Esophagus squamous epithelium (tissue), 5 donors: ENCODE measurements around the gene XRCC6. TPM values are rescaled to one million over a fixed set of nuclear protein-coding genes. Genes with fewer than 3 reads are reported as not detected.

Source experiments
- DNase-seq: peaks from one replicate; lab custom pipeline; 2025; lab: John Stamatoyannopoulos, UW
- H3K27ac ChIP-seq, 4 donors: fragments of 200-600 bp; sonication (generic); one replicate each; pipeline ENCODE4 v1.5.1; 2016 to 2019; ENCODE audit warnings: mild to moderate bottlenecking in 1 of 4
- H3K27me3 ChIP-seq, 4 donors: fragments of 200-600 bp; sonication (generic); 1 replicate in 3 of 4; 2 replicates in 1 of 4; pipeline versions ENCODE4 v1.5.1 to v1.6.0; 2017 to 2021; ENCODE audit warnings: antibody characterized with exemption in 1 of 4
- H3K36me3 ChIP-seq, 3 donors: fragments of 200-600 bp; sonication (generic); one replicate each; pipeline ENCODE4 v1.5.1; 2016 to 2019
- H3K4me1 ChIP-seq, 3 donors: fragments of 200-600 bp; sonication (generic); one replicate each; pipeline ENCODE4 v1.5.1; 2017 to 2019
- H3K4me3 ChIP-seq, 4 donors: fragments of 200-600 bp; sonication (generic); 1 replicate in 3 of 4; 2 replicates in 1 of 4; pipeline ENCODE4 v1.5.1; 2016 to 2019; ENCODE audit warnings: mild to moderate bottlenecking in 2 of 4, moderate library complexity in 1 of 4
- H3K9me3 ChIP-seq, 3 donors: fragments of 200-600 bp; sonication (generic); one replicate each; pipeline ENCODE4 v1.5.1; 2016 to 2019
- POLR2A ChIP-seq, 4 donors: fragments of 450-650 bp; IDR thresholded peaks; one replicate each; pipeline ENCODE4 v1.6.1; 2017; ENCODE audit warnings: antibody characterized with exemption in 4 of 4, mild to moderate bottlenecking in 4 of 4, moderate library complexity in 3 of 4
- WGBS, 2 donors: methylation state at CpG; one replicate each; pipeline ENCODE4 v1.1.5; 2018; 5-methylcytosine and 5-hydroxymethylcytosine counted together
- intact Hi-C: fragments of 100-400 bp; cut with DNase I; formaldehyde crosslinking; loops from one replicate; pipeline ENCODE4 v1.15.0; 2022
- total RNA-seq, 4 donors: library from RNA; depleted of rRNA; stranded (reverse); fragments of >200 nt; gene quantifications; one replicate each; pipeline ENCODE4 v1.1.0, GENCODE V29; 2016
- TF ChIP-seq, protein P1 (sequence below), 6 experiments: fragments of 450-650 bp in 4 of 6; fragments of 200-600 bp in 2 of 6; sonication (generic) in 2 of 6; IDR thresholded peaks; one replicate each; pipeline ENCODE4 v1.5.1; 2016 to 2019; ENCODE audit warnings: antibody characterized with exemption in 6 of 6, mild to moderate bottlenecking in 4 of 6, moderate library complexity in 4 of 6
- donor health status: DM: yes; HTN: yes; CAD: no.

Gene XRCC6
- total RNA-seq, 4 donors from 2014 or later = 161 to 295 (median 222) TPM

DNA sequence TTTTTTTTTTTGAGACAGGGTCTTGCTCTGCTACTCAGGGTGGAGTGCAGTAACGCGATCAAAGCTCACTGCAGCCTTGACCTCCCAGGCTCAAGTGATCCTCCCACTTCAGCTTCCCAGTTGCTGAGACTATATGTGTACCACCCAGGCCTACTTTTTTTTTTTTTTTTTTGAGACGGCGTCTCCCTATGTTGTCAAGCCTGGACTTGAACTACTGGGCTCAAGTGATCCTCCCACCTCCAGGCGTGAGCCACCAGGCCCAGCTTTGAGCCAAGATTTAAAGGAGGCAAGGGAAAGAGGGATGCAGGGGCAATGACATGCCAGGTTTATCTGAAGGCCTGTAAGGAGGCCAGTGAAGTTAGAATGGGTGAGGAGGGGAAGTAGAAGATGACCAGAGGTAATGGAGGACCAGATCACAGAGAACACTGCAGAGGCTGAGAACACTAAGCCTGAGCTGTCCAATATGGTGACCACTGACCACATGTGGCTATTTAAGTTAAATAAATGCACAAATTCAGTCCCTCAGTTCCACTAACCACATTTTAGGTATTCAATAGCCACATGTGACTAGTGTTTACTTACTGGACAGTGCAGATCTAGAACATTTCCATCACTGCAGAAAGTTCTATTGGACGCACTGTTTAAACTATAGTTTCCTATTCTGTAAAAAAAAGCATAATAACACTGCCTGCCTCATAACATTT, 8.3 kb upstream of the XRCC6 start:
- Histone ChIP-seq H3K27me3 (no peaks in the 10 kb centered on the region), H3K4me3 (no peak overlapping the region), H3K9me3 (no peaks in the 10 kb centered on the region), H3K27ac (peak overlapping the region in 1 of 4 donors; percentile 3), H3K36me3 (peaks cover 0 to 44% (median 0%) of the 10 kb centered on the region in 3 donors), H3K4me1 (peaks cover 0 to 27% (median 0%) of the 10 kb centered on the region in 3 donors)
- TF ChIP-seq, protein P1, sequence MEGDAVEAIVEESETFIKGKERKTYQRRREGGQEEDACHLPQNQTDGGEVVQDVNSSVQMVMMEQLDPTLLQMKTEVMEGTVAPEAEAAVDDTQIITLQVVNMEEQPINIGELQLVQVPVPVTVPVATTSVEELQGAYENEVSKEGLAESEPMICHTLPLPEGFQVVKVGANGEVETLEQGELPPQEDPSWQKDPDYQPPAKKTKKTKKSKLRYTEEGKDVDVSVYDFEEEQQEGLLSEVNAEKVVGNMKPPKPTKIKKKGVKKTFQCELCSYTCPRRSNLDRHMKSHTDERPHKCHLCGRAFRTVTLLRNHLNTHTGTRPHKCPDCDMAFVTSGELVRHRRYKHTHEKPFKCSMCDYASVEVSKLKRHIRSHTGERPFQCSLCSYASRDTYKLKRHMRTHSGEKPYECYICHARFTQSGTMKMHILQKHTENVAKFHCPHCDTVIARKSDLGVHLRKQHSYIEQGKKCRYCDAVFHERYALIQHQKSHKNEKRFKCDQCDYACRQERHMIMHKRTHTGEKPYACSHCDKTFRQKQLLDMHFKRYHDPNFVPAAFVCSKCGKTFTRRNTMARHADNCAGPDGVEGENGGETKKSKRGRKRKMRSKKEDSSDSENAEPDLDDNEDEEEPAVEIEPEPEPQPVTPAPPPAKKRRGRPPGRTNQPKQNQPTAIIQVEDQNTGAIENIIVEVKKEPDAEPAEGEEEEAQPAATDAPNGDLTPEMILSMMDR (IDR thresholded peaks at IDR 0.05) = no peak
- intact Hi-C loops = no loop called here
- no peak for DNase-seq
- 46 to 72% methylated on average over 4 to 5 of the region's 6 CpGs for WGBS, 2 donors

DNA sequence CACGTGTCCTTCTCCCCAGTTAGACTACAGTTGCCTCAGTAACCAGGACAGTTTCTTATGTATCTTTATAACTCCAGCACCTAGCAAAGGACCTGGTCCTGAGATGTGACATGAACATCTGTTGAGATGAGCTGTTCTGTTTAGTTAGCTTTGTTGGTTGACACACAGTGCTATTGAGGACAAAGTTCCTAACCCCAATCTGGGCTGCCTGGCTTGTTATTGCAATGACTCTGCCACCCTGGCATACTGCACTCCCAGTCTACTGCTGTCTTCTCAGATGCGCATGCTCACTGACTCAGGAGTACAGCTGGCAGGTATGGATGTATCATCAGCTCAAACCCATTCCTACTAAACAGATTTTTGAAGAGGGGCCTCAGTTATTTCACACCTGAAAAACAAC, 7.6 kb upstream of the XRCC6 start:
- 85 to 93% methylated on average over 2 of the region's 2 CpGs for WGBS, 2 donors
- TF ChIP-seq, protein P1 (IDR thresholded peaks at IDR 0.05) = no peak
- no peak for TF ChIP-seq POLR2A (IDR thresholded peaks at IDR 0.05)
- Histone ChIP-seq H3K4me1 (peaks cover 0 to 34% (median 0%) of the 10 kb centered on the region in 3 donors), H3K27me3 (no peaks in the 10 kb centered on the region), H3K9me3 (no peaks in the 10 kb centered on the region), H3K27ac (no peak overlapping the region), H3K36me3 (peaks cover 0 to 37% (median 0%) of the 10 kb centered on the region in 3 donors), H3K4me3 (no peak overlapping the region)
- intact Hi-C loops = no loop called here
- DNase-seq = no peak

DNA sequence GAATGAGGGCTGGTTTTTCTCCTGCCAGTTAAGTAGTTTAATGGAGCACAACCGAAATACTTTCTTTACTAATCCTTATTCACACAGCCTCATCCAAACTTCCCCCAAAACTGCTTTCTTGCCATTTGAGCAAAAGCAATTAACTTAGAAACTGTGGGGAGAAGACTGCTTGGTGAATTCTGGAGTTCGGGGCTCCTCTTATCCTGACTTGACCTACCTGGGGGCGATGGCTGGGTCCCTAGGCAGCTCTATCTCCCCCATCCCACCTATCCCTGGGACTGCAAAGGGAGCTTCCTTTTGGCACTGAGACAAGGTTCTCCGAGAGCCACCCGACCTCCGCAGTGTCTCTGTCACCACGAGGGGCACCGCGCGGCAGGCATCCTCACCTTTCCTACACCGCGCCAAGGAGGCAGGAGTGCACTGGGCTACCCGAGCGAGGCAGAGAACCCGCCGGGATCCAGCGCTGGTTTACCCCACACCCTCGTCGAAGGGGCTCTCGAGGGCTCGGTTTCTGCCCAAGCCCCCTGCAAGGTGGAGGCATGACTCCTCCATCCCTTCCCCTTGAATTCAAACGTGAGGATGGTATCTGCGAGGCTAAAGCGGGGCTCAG, 1.0 kb upstream of the XRCC6 start:
- H3K36me3 ChIP-seq = peaks cover 0 to 28% (median 11%) of the 10 kb centered on the region in 3 donors
- H3K9me3 ChIP-seq = no peaks in the 10 kb centered on the region
- H3K4me1 ChIP-seq = peaks cover 12 to 66% (median 23%) of the 10 kb centered on the region in 3 donors
- intact Hi-C loops = no loop called here
- peak overlapping the region; percentile 97 to 99 (median 98) for H3K27ac ChIP-seq
- H3K27me3 ChIP-seq = no peaks in the 10 kb centered on the region
- DNase-seq = no peak
- TF ChIP-seq, protein P1 (IDR thresholded peaks at IDR 0.05) = peak in 1 of 6 experiments; percentile 4
- TF ChIP-seq POLR2A (IDR thresholded peaks at IDR 0.05) = no peak
- 3 to 5% methylated on average over 13 of the region's 24 CpGs for WGBS, 2 donors
- peak overlapping the region; percentile 73 to 98 (median 95) for H3K4me3 ChIP-seq

DNA sequence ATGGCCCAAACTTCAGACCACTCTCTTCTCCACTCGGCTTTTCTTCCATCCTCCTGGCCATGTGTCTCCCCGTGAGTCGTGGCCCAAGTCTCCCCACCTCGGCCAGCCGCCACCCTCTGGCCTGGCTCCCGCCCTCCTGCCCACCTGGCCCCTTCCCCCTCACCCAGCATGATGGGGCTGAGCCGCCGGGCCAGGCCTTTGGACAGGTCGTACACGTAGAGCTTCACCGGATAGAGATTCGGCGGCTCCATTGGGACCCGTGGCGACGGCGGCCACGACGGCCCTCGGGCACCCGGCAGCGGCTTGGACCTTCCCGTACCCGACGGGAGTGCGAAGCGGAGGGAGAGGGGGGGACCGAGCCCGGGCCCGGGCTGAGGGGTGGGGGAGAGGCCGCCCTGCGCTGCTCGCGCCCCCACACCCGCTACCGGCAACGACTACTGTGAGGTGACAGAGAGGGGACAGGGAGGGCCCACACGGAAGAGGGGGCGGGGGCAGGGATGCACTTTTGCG, 451 bp upstream of the XRCC6 start, which contains the start of gene DESI1:
TSS of gene DESI1 (minus strand) at position 455 of the 510 bp plus-strand sequence. CDS start at position 251, 204 bp downstream.
- no peak for DNase-seq
- H3K4me1 ChIP-seq = peaks cover 12 to 66% (median 23%) of the 10 kb centered on the region in 3 donors
- H3K4me3 ChIP-seq = peak within 1 kb of the TSS; percentile 73 to 98 (median 95)
- WGBS, 2 donors = 0 to 2% methylated on average over 7 to 15 of the region's 40 CpGs
- no peaks in the 10 kb centered on the region for H3K27me3 ChIP-seq
- intact Hi-C loops = no loop called here
- H3K27ac ChIP-seq = peak within 1 kb of the TSS; percentile 97 to 99 (median 98)
- H3K9me3 ChIP-seq = no peaks in the 10 kb centered on the region
- peaks cover 0 to 34% (median 12%) of the 10 kb centered on the region in 3 donors for H3K36me3 ChIP-seq
- TF ChIP-seq POLR2A (IDR thresholded peaks at IDR 0.05) = peak in 2 of 4 donors; percentile 54 to 76
- TF ChIP-seq, protein P1 (IDR thresholded peaks at IDR 0.05) = peak in 1 of 6 experiments; percentile 7

DNA sequence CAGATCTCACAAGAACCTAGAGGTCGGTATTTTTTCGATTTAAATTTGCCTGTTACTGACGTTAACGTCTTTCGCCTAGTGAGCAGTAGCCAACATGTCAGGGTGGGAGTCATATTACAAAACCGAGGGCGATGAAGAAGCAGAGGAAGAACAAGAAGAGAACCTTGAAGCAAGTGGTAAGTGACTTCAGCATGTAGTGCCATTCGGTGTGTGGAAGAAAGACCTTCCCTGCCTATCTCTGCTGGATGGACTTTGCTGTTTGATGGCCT, 750 bp downstream of the XRCC6 start:
- Histone ChIP-seq H3K27ac (peak overlapping the region; percentile 97 to 99 (median 98)), H3K36me3 (peaks cover 8 to 46% (median 15%) of the 10 kb centered on the region in 3 donors), H3K4me1 (peaks cover 12 to 70% (median 23%) of the 10 kb centered on the region in 3 donors), H3K9me3 (no peaks in the 10 kb centered on the region), H3K27me3 (no peaks in the 10 kb centered on the region), H3K4me3 (peak overlapping the region; percentile 73 to 98 (median 95))
- DNase-seq = no peak
- intact Hi-C loops = no loop called here
- TF ChIP-seq POLR2A (IDR thresholded peaks at IDR 0.05) = no peak
- TF ChIP-seq, protein P1 (IDR thresholded peaks at IDR 0.05) = no peak
- 1 to 4% methylated on average over 8 of the region's 8 CpGs for WGBS, 2 donors
